ENCODE measurements around the gene CDC34.

Gene CDC34

DNA sequence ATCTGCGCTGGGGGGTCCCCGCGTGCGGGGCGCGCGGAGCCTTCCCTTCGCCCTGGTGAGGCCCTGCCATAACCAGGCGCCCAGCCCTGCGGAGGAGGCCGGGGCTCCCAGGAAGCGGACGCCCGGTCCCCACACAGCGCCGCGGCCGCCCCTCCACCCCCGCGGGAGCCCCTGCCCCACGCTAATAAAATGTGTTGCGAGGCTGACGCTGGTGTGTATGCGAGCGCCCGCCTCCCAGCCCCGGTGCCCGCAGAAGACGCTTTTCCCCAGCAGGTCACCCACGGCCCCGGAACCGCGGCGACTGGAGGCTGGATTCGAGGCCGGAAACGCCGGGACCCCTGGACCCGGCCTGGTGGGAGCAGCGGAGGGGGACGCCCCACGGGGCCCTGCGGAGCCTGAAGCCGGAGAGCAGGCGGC lies 12.1 kb upstream of the CDC34 start:
- H3K4me3 ChIP-seq (ENCODE audit: low read length) = no peak overlapping the region
- no peak for TF ChIP-seq ZNF274 (IDR thresholded peaks at IDR 0.05; ENCODE audit: low read depth, low read length)

GRCh38 chr19:522726-523125 lies 8.8 kb upstream of the CDC34 start:
- no peak for TF ChIP-seq ZNF274 (IDR thresholded peaks at IDR 0.05; ENCODE audit: low read depth, low read length)
- peak overlapping the region; percentile 31; the same call in 1 of the 2 replicates for H3K4me3 ChIP-seq (ENCODE audit: low read length)

- no peak overlapping the region for H3K4me3 ChIP-seq (ENCODE audit: low read length)
- no peak for TF ChIP-seq ZNF274 (IDR thresholded peaks at IDR 0.05; ENCODE audit: low read depth, low read length)
Measured at GRCh38 chr19:524062-524674, 7.4 kb upstream of the CDC34 start.

GRCh38 chr19:525029-525428 lies 6.5 kb upstream of the CDC34 start:
- no peak for TF ChIP-seq ZNF274 (IDR thresholded peaks at IDR 0.05; ENCODE audit: low read depth, low read length)
- H3K4me3 ChIP-seq (ENCODE audit: low read length) = no peak overlapping the region

DNA sequence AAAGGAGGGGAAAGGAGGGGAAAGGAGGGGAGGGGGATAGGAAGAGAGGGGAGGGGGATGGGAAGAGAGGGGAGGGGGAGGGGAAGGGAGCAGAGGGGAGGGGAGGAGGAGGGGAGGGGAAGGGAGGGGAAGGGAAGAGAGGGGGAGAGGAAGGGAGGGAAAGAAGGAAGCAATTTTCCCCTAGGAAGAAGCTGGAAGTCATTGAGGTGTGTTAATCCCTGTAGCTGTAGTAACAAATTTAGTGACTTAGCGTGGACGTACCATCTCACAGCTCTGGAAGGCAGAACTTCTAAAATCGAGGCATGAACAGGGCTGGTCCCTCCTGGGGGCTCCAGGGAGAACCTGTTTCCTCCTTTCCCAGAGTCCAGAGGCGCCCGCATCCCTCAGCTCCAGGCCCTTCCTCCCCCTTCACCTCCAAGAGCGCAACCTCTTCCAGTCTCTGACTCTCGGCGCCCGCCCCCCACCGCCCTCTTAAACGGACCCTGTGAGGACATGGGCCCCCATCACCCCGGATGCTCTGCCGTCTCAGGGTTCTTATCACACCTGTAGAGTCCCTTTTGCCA lies 5.6 kb upstream of the CDC34 start:
- no peak for TF ChIP-seq ZNF274 (IDR thresholded peaks at IDR 0.05; ENCODE audit: low read depth, low read length)
- no peak overlapping the region for H3K4me3 ChIP-seq (ENCODE audit: low read length)

- H3K4me3 ChIP-seq (ENCODE audit: low read length) = peak overlapping the region; percentile 88; the same call in 1 of the 2 replicates
- no peak for TF ChIP-seq ZNF274 (IDR thresholded peaks at IDR 0.05; ENCODE audit: low read depth, low read length)
Measured at GRCh38 chr19:530134-531008, 1.2 kb upstream of the CDC34 start.

DNA sequence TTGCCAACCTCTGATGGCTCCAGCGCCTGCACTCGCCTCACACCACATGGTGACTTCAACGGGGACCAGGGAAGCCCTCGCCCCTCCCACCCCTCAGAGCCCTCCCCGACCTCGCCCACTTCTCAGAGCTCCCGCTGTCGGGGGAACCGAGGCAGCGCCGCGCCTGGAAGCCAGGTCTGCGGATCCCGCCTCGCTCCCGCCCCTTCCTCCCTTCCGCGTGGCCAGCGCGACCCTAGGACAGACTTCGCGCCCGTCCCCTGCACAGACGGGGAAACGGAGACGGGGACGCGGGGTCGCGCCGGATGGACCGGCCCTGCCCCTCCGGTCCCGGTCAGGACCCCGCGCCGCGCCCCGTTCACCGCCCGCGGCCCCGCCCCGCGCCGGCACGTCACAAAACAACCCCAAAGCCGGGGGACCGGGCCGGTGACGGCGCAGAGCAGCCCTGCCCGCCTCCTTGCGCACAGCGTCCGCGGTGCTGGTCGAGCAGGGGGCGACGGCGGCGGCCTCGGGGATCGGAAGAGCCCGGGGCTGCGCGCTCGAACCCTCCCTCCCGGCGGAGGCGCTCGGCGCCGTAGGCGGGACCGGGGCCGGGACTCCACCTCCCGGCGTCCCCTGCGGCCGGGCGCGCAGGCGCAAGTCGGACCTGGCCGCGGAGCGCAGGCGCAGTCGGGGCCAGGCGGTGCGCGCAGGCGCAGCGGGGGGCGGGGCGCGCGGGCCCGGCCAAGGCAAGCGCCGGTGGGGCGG lies 379 bp upstream of the CDC34 start:
- peak overlapping the region; percentile 88 for H3K4me3 ChIP-seq (ENCODE audit: low read length)
- no peak for TF ChIP-seq ZNF274 (IDR thresholded peaks at IDR 0.05; ENCODE audit: low read depth, low read length)

- peak overlapping the region; percentile 68 for H3K4me3 ChIP-seq (ENCODE audit: low read length)
- TF ChIP-seq ZNF274 (IDR thresholded peaks at IDR 0.05; ENCODE audit: low read depth, low read length) = no peak
Measured at GRCh38 chr19:532561-533363, 1.2 kb downstream of the CDC34 start.

- peak overlapping the region; percentile 68; the same call in 1 of the 2 replicates for H3K4me3 ChIP-seq (ENCODE audit: low read length)
- TF ChIP-seq ZNF274 (IDR thresholded peaks at IDR 0.05; ENCODE audit: low read depth, low read length) = no peak
Measured at GRCh38 chr19:533364-534058, 2.0 kb downstream of the CDC34 start.

GRCh38 chr19:534088-534487 lies 2.5 kb downstream of the CDC34 start:
- no peak overlapping the region for H3K4me3 ChIP-seq (ENCODE audit: low read length)
- no peak for TF ChIP-seq ZNF274 (IDR thresholded peaks at IDR 0.05; ENCODE audit: low read depth, low read length)

DNA sequence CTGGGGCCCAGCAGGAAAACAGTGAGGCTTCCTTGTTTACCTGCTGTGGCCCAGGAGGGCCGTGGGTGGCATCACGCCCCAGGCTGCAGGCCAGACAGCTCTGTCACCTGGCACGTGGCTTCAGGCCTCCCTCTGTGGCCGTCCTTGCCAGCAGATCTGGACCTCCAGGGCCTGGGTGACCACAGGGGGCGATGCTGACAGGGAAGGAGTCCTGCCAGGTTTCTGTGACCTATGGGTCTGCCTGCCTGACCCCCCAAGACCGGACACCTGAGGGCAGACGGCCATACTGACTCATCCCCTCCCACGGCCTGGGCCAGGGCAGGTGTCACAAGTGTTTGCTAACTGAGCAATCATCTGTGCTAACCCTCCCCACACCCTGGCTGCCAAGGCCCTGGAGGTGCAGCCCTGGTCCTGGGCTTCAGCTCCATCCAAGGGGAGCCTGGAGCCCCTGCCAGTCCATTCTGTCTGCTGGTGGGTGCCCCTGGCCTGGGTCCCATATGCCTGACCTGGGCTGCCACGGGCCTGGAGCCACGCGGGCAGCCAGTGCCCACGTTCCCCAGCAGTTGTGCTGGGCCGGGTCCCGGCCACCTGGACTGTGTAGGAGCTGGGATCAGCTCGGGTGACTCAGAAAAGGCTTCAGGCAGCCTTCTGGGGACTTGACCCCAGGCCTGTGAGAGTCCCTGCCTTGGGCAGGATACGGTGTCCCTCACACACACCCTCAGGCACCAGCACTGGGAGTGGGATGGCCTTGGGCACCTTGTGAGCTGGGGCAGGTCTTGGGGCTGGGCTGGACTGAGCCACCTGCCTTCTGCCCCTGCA lies 3.7 kb downstream of the CDC34 start:
- no peak overlapping the region for H3K4me3 ChIP-seq (ENCODE audit: low read length)
- TF ChIP-seq ZNF274 (IDR thresholded peaks at IDR 0.05; ENCODE audit: low read depth, low read length) = no peak
